Chondrocyte (in vitro differentiated cells): Measurements from ENCODE around the gene FCER2. TPM values are rescaled to one million over a fixed set of nuclear protein-coding genes. Genes with fewer than 3 reads are reported as not detected.

Experiments used
- DNase-seq: peaks from one replicate; pipeline ENCODE4 v3.0.0; 2021; ENCODE audit warnings: mixed read lengths, low spot score
- H3K27ac Mint-ChIP-seq: one replicate; pipeline ENCODE4 v1.8.0; 2021; ENCODE audit warnings: mild to moderate bottlenecking, moderate library complexity, mixed read lengths; ENCODE audit not compliant: unreplicated experiment
- H3K27me3 Mint-ChIP-seq: 2 replicates; pipeline ENCODE4 v1.8.0; 2021; ENCODE audit warnings: low read depth, mixed read lengths
- H3K36me3 Mint-ChIP-seq: 2 replicates; pipeline ENCODE4 v1.8.0; 2021; ENCODE audit warnings: low read depth, mixed read lengths
- H3K4me1 Mint-ChIP-seq: 2 replicates; pipeline ENCODE4 v1.8.0; 2021; ENCODE audit warnings: low read depth, mild to moderate bottlenecking, mixed read lengths
- H3K4me3 Mint-ChIP-seq: one replicate; pipeline ENCODE4 v1.8.0; 2021; ENCODE audit warnings: mild to moderate bottlenecking, moderate library complexity, mixed read lengths; ENCODE audit not compliant: unreplicated experiment
- H3K9me3 Mint-ChIP-seq: 2 replicates; pipeline ENCODE4 v1.8.0; 2021; ENCODE audit warnings: low read depth, mixed read lengths
- long read RNA-seq: library from polyadenylated mRNA; stranded (forward); transcript quantifications from one replicate; pipeline ENCODE4 v2.0.0, GENCODE V29; 2021
- total RNA-seq: library from RNA; stranded (reverse); gene quantifications from 3 replicates; pipeline ENCODE4 v1.2.1, GENCODE V29; 2021
- TF ChIP-seq, protein P1 (sequence below): fragments of 200-600 bp; sonication (generic); IDR thresholded peaks from 2 replicates; pipeline ENCODE4 v1.5.0; 2021; ENCODE audit warnings: antibody characterized with exemption, mild to moderate bottlenecking, moderate library complexity

The FCER2 gene, protein sequence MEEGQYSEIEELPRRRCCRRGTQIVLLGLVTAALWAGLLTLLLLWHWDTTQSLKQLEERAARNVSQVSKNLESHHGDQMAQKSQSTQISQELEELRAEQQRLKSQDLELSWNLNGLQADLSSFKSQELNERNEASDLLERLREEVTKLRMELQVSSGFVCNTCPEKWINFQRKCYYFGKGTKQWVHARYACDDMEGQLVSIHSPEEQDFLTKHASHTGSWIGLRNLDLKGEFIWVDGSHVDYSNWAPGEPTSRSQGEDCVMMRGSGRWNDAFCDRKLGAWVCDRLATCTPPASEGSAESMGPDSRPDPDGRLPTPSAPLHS
- total RNA-seq: not detected in 3 replicates
- long read RNA-seq: 0 reads

DNA sequence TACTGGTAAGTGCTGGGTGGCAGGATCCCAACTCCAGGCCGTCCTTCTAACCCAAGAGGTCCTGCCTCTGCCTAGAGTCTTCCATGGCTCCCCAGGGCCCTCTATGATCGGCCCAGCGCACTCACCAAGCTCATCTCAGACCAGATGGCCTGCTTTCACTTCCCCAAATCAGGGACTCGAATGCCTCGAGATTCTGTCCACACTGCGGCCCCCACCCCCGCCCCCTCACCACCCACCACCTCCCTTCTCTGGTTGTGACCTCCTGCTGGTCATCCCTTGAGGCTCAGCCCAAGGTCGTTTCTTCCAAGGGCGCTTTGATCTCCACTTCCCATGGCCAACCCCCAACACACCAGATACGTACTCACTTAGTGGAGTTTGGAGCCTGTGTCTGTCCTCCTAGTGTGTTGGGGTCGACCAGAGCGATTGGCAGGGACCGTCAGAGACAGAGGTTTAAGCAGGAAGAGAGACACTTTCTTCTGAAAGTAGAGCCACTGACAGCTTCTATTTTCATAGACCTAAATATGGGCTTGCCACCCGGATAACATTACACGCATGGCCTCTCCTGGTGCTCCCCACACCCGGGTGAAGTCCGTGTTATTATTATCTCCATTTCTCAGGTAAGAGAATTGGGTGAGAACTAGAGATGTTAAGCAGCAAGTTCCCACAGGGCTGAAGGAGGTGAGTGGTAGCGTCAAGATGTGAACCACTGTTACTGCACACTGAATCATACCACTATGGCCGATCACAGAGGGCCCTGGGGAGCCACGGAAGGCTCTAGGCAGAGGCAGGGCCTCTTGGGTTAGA is at the start of gene FCER2:
TSS of gene FCER2 (minus strand) at position 478 of the 804 bp plus-strand sequence. CDS start 2,371 bp downstream, outside the sequence.
- Mint-ChIP-seq H3K9me3 (no peaks in the 10 kb centered on the region), H3K36me3 (no peaks in the 10 kb centered on the region), H3K4me3 (no peak within 1 kb of the TSS), H3K4me1 (no peaks in the 10 kb centered on the region), H3K27me3 (peaks cover 32% of the 10 kb centered on the region), H3K27ac (no peak within 1 kb of the TSS)
- TF ChIP-seq, protein P1, sequence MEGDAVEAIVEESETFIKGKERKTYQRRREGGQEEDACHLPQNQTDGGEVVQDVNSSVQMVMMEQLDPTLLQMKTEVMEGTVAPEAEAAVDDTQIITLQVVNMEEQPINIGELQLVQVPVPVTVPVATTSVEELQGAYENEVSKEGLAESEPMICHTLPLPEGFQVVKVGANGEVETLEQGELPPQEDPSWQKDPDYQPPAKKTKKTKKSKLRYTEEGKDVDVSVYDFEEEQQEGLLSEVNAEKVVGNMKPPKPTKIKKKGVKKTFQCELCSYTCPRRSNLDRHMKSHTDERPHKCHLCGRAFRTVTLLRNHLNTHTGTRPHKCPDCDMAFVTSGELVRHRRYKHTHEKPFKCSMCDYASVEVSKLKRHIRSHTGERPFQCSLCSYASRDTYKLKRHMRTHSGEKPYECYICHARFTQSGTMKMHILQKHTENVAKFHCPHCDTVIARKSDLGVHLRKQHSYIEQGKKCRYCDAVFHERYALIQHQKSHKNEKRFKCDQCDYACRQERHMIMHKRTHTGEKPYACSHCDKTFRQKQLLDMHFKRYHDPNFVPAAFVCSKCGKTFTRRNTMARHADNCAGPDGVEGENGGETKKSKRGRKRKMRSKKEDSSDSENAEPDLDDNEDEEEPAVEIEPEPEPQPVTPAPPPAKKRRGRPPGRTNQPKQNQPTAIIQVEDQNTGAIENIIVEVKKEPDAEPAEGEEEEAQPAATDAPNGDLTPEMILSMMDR: no peak
- no peak for DNase-seq

DNA sequence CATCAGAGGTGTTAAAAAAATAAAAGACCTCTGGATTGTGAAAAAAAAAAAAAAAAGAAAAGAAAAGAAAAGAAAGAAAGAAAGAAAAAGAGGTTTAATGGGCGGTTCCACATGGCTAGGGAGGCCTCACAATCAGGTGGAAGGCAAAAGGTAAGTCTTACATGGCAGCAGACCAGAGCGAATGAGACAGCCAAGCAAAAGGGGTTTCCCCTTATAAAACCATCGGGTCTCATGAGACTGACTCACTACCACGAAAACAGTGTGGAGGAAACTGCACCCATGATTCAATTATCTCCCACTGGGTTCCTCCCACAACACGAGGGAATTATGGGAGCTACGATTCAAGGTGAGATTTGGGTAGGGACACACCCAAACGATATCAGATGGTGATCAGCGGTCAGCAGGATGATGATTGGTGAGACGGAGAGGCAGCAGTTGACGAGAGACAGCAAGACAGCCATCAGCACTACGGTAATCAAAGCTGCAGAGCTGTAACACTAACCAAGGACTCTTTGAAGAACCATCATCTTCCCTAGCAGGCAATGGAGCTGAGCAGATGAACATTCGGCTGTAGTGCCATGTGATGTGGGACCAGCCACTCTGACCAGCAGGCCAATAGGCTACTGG is 49.3 kb upstream of the FCER2 start:
- Mint-ChIP-seq H3K36me3 (peaks cover 3% of the 10 kb centered on the region), H3K27ac (no peak overlapping the region), H3K27me3 (peaks cover 31% of the 10 kb centered on the region), H3K4me3 (no peak overlapping the region), H3K4me1 (no peaks in the 10 kb centered on the region), H3K9me3 (peaks cover 15% of the 10 kb centered on the region)
- DNase-seq: no peak
- TF ChIP-seq, protein P1: no peak

DNA sequence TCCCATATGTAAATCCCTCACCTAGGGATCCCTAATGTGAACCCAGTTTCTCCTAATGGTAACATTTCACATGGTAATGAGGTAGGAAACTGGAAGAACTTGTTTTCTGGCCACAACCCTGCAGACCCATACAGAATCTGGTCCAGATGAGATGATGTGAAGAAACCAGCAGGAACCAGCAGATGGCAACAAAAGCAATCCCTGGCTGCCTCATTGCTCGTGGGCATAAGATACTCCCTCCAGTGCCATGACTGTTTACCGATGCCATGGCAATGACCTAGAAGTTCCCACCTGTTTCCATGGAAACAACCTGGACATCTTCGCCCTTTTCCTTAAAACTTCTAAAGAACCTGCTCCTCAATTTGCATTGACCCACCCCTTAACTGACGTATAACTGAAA is 46.8 kb upstream of the FCER2 start:
- no peak overlapping the region for H3K27ac Mint-ChIP-seq
- no peaks in the 10 kb centered on the region for H3K4me1 Mint-ChIP-seq
- peaks cover 35% of the 10 kb centered on the region for H3K27me3 Mint-ChIP-seq
- no peak overlapping the region for H3K4me3 Mint-ChIP-seq
- TF ChIP-seq, protein P1: no peak
- H3K9me3 Mint-ChIP-seq: peaks cover 4% of the 10 kb centered on the region
- H3K36me3 Mint-ChIP-seq: no peaks in the 10 kb centered on the region
- DNase-seq: no peak

DNA sequence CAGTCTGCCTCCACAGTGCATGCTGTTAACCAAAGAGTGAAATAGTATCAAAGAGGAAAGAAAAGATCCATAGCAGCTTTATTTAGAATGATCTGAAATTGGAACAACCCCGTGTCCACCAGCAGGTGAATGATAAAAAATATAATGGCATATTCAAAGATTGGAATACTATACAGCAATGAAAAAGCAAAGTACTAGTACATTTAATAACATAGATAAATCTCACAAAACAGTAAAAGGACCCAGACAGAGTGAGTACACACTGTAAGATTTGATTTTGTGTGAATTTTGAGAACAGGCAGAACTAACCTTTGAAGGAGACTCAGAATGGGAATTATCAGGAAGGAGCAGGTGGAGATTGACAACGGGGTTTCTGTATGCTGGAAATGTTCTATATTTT is 46.2 kb upstream of the FCER2 start:
- no peaks in the 10 kb centered on the region for H3K36me3 Mint-ChIP-seq

More for the DNA sequence above, 46.2 kb upstream of the FCER2 start:
- H3K4me1 Mint-ChIP-seq: no peaks in the 10 kb centered on the region
- H3K27me3 Mint-ChIP-seq: peaks cover 40% of the 10 kb centered on the region
- no peak overlapping the region for H3K4me3 Mint-ChIP-seq
- no peak overlapping the region for H3K27ac Mint-ChIP-seq
- TF ChIP-seq, protein P1: no peak
- no peak for DNase-seq
- H3K9me3 Mint-ChIP-seq: peaks cover 4% of the 10 kb centered on the region
